Measurements from ENCODE around the gene PIN4.

DNA sequence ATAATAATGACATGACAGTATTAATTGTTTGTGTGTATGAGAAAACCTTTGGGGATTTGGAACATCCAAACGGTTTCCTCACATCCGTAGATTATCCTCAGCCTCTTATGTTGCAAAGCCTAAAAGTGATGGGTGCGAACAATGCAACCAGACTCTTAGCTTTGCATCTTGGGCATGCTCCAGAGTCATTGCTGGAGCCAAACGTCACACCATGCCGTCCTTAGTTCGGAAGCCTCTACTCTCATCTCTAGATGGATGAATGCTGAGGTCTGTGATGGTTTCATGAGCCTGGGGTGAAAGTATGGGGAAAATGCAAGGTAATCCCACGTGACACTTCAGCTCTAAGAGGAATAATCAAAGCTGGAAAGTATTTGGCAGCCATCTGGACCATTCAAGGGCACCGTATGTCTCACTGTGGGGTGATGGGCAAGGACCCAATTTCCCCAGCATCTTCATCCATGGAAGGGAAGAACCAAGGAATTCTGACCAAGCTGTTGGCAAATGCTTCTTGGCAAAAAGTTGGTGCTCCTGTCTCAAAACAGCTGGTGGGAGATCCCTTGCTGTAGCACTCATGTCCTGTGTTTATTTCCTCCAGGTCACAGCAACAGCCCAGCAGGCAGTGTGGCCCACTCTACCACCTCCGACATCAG lies 43.6 kb upstream of the PIN4 start:
- TF ChIP-seq POLR2A (IDR thresholded peaks at IDR 0.05; ENCODE audit: low read length) = no peak
- no peak for TF ChIP-seq GATA1 (IDR thresholded peaks at IDR 0.05; ENCODE audit: low read depth, low read length)
